22Rv1 (cell line): ENCODE data around the gene CALML4.

Experiments
- ZFX ChIP-seq: fragments of 450-650 bp; IDR thresholded peaks from 2 replicates; pipeline ENCODE4 v1.6.1; 2017; ENCODE audit warnings: antibody characterized with exemption, borderline replicate concordance
- TF ChIP-seq, protein P1 (sequence below): fragments of 450-650 bp; IDR thresholded peaks from 2 replicates; pipeline ENCODE4 v1.5.1; 2017; ENCODE audit warnings: mild to moderate bottlenecking

GRCh38 chr15:68235022-68235421, 29.9 kb upstream of the CALML4 start:
- TF ChIP-seq, protein P1, sequence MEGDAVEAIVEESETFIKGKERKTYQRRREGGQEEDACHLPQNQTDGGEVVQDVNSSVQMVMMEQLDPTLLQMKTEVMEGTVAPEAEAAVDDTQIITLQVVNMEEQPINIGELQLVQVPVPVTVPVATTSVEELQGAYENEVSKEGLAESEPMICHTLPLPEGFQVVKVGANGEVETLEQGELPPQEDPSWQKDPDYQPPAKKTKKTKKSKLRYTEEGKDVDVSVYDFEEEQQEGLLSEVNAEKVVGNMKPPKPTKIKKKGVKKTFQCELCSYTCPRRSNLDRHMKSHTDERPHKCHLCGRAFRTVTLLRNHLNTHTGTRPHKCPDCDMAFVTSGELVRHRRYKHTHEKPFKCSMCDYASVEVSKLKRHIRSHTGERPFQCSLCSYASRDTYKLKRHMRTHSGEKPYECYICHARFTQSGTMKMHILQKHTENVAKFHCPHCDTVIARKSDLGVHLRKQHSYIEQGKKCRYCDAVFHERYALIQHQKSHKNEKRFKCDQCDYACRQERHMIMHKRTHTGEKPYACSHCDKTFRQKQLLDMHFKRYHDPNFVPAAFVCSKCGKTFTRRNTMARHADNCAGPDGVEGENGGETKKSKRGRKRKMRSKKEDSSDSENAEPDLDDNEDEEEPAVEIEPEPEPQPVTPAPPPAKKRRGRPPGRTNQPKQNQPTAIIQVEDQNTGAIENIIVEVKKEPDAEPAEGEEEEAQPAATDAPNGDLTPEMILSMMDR, result no peak
- no peak for TF ChIP-seq ZFX
